ENCODE measurements around the gene LRRC28.

The LRRC28 gene

GRCh38 chr15:99275525-99276128 is 24.3 kb downstream of the LRRC28 start:
- Mint-ChIP-seq H3K27ac (no peak overlapping the region), H3K36me3 (ENCODE audit: low read depth) (peaks cover 12% of the 10 kb centered on the region), H3K27me3 (ENCODE audit: low read depth, poor library complexity) (no peaks in the 10 kb centered on the region), H3K9me3 (no peaks in the 10 kb centered on the region), H3K4me1 (no peaks in the 10 kb centered on the region), H3K4me3 (no peak overlapping the region)
- DNase-seq = no peak
- TF ChIP-seq CTCF (IDR thresholded peaks at IDR 0.05) = no peak

GRCh38 chr15:99279290-99279689 is 28.0 kb downstream of the LRRC28 start:
- Mint-ChIP-seq H3K9me3 (no peaks in the 10 kb centered on the region), H3K4me3 (no peak overlapping the region), H3K27me3 (ENCODE audit: low read depth, poor library complexity) (no peaks in the 10 kb centered on the region), H3K4me1 (no peaks in the 10 kb centered on the region), H3K36me3 (ENCODE audit: low read depth) (peaks cover 12% of the 10 kb centered on the region), H3K27ac (no peak overlapping the region)
- TF ChIP-seq CTCF (IDR thresholded peaks at IDR 0.05) = no peak
- DNase-seq = no peak

GRCh38 chr15:99279827-99280226 is 28.5 kb downstream of the LRRC28 start:
- Mint-ChIP-seq H3K4me3 (no peak overlapping the region), H3K4me1 (no peaks in the 10 kb centered on the region), H3K9me3 (no peaks in the 10 kb centered on the region), H3K27ac (peak overlapping the region; percentile 39), H3K27me3 (ENCODE audit: low read depth, poor library complexity) (no peaks in the 10 kb centered on the region), H3K36me3 (ENCODE audit: low read depth) (peaks cover 12% of the 10 kb centered on the region)
- no peak for DNase-seq
- no peak for TF ChIP-seq CTCF (IDR thresholded peaks at IDR 0.05)

GRCh38 chr15:99282121-99282520 is 30.8 kb downstream of the LRRC28 start:
- TF ChIP-seq CTCF (IDR thresholded peaks at IDR 0.05) = no peak
- DNase-seq = no peak
- no peaks in the 10 kb centered on the region for H3K4me1 Mint-ChIP-seq
- no peak overlapping the region for H3K27ac Mint-ChIP-seq
- no peaks in the 10 kb centered on the region for H3K27me3 Mint-ChIP-seq (ENCODE audit: low read depth, poor library complexity)
- no peaks in the 10 kb centered on the region for H3K9me3 Mint-ChIP-seq
- H3K36me3 Mint-ChIP-seq (ENCODE audit: low read depth) = peaks cover 12% of the 10 kb centered on the region
- H3K4me3 Mint-ChIP-seq = no peak overlapping the region

- Mint-ChIP-seq H3K4me1 (no peaks in the 10 kb centered on the region), H3K36me3 (ENCODE audit: low read depth) (peaks cover 12% of the 10 kb centered on the region), H3K27me3 (ENCODE audit: low read depth, poor library complexity) (no peaks in the 10 kb centered on the region), H3K27ac (no peak overlapping the region), H3K4me3 (no peak overlapping the region), H3K9me3 (no peaks in the 10 kb centered on the region)
- no peak for DNase-seq
- no peak for TF ChIP-seq CTCF (IDR thresholded peaks at IDR 0.05)
Measured at GRCh38 chr15:99282586-99282985, 31.3 kb downstream of the LRRC28 start.

GRCh38 chr15:99283717-99284116 is 32.4 kb downstream of the LRRC28 start:
- no peak overlapping the region for H3K4me3 Mint-ChIP-seq
- H3K9me3 Mint-ChIP-seq = no peaks in the 10 kb centered on the region

More at GRCh38 chr15:99283717-99284116, 32.4 kb downstream of the LRRC28 start:
- DNase-seq = no peak
- Mint-ChIP-seq H3K36me3 (ENCODE audit: low read depth) (peaks cover 12% of the 10 kb centered on the region), H3K4me1 (no peaks in the 10 kb centered on the region), H3K27me3 (ENCODE audit: low read depth, poor library complexity) (no peaks in the 10 kb centered on the region), H3K27ac (no peak overlapping the region)
- no peak for TF ChIP-seq CTCF (IDR thresholded peaks at IDR 0.05)
